NCI-H1694 (cell line): ENCODE results near the gene TNFAIP8L1.

Experiments
- DNase-seq: peaks from one replicate; lab custom pipeline; 2025; lab: John Stamatoyannopoulos, UW

The TNFAIP8L1 gene

GRCh38 chr19:4609878-4610511 is 29.3 kb upstream of the TNFAIP8L1 start:
- DNase-seq: no peak

- no peak for DNase-seq
Measured at GRCh38 chr19:4613254-4613751, 26.0 kb upstream of the TNFAIP8L1 start.

- no peak for DNase-seq
Measured at GRCh38 chr19:4618019-4618418, 21.3 kb upstream of the TNFAIP8L1 start.

- DNase-seq: no peak
Measured at GRCh38 chr19:4619668-4620294, 19.5 kb upstream of the TNFAIP8L1 start.

GRCh38 chr19:4620675-4621074 is 18.6 kb upstream of the TNFAIP8L1 start:
- DNase-seq: no peak

GRCh38 chr19:4622695-4623421 is 16.5 kb upstream of the TNFAIP8L1 start:
- no peak for DNase-seq

- DNase-seq: no peak
Measured at GRCh38 chr19:4624301-4624700, 15.0 kb upstream of the TNFAIP8L1 start.

GRCh38 chr19:4624733-4625362 is 14.5 kb upstream of the TNFAIP8L1 start:
- DNase-seq: no peak

- DNase-seq: peak; percentile 79
Measured at GRCh38 chr19:4633140-4633967, 6.0 kb upstream of the TNFAIP8L1 start.

GRCh38 chr19:4635754-4636116 is 3.6 kb upstream of the TNFAIP8L1 start:
- peak; percentile 45 for DNase-seq

- DNase-seq: peak; percentile 43
Measured at GRCh38 chr19:4636151-4636717, 3.1 kb upstream of the TNFAIP8L1 start.

GRCh38 chr19:4636761-4637160 is 2.6 kb upstream of the TNFAIP8L1 start:
- no peak for DNase-seq

- DNase-seq: no peak
Measured at GRCh38 chr19:4638317-4638716, 999 bp upstream of the TNFAIP8L1 start.

GRCh38 chr19:4639531-4640246 is 373 bp downstream of the TNFAIP8L1 start:
- DNase-seq: no peak

GRCh38 chr19:4640247-4641000 is 1.1 kb downstream of the TNFAIP8L1 start:
- no peak for DNase-seq

- DNase-seq: no peak
Measured at GRCh38 chr19:4641132-4641531, 1.8 kb downstream of the TNFAIP8L1 start.

GRCh38 chr19:4642625-4643024 is 3.3 kb downstream of the TNFAIP8L1 start:
- no peak for DNase-seq

- no peak for DNase-seq
Measured at GRCh38 chr19:4645718-4646117, 6.4 kb downstream of the TNFAIP8L1 start.

- peak; percentile 3 for DNase-seq
Measured at GRCh38 chr19:4647676-4648644, 8.6 kb downstream of the TNFAIP8L1 start.
